GM12878 (cell line): ENCODE measurements around the gene OGA. TPM values are rescaled to one million over a fixed set of nuclear protein-coding genes. Genes with fewer than 3 reads are reported as not detected.

Source experiments
- ATF3 ChIP-seq: IDR thresholded peaks from 2 replicates; pipeline ENCODE4 v1.6.1; 2011; ENCODE audit warnings: low read depth, mild to moderate bottlenecking, low read length, moderate library complexity, borderline replicate concordance; ENCODE audit errors: extremely low read depth
- BHLHE40 ChIP-seq, 2 experiments: fragments of 450-650 bp in 1 of 2; IDR thresholded peaks; 2 replicates each; pipeline ENCODE4 v1.6.1; 2011 to 2017; ENCODE audit warnings: low read depth in 2 of 2, borderline replicate concordance in 1 of 2, improper control_type of control experiment in 1 of 2, low read length in 1 of 2, mild to moderate bottlenecking in 1 of 2
- CTCF ChIP-seq, 3 experiments: IDR thresholded peaks in 2 of 3; conservative IDR thresholded peaks in 1 of 3; 2 replicates each; pipeline ENCODE4 v1.5.1; 2011; ENCODE audit warnings: low read depth in 3 of 3, low read length in 3 of 3, mild to moderate bottlenecking in 3 of 3, control low read depth in 2 of 3, moderate library complexity in 2 of 3, inconsistent platforms in 1 of 3, mixed read lengths in 1 of 3; ENCODE audit not compliant: control insufficient read depth in 2 of 3, insufficient read depth in 1 of 3; ENCODE audit errors: extremely low read depth in 1 of 3
- DPF2 ChIP-seq: fragments of 450-650 bp; IDR thresholded peaks from 2 replicates; pipeline ENCODE4 v1.6.1; 2017; ENCODE audit warnings: mild to moderate bottlenecking
- ESRRA ChIP-seq: IDR thresholded peaks from 2 replicates; pipeline ENCODE4 v1.6.1; 2012; ENCODE audit warnings: mild to moderate bottlenecking, low read length, improper control_type of control experiment
- FOS ChIP-seq: IDR thresholded peaks from 3 replicates; pipeline ENCODE4 v1.6.1; 2011; ENCODE audit warnings: borderline replicate concordance; ENCODE audit not compliant: insufficient read length; ENCODE audit errors: extremely low read depth
- IKZF1 ChIP-seq: fragments of 450-650 bp; conservative IDR thresholded peaks from 2 replicates; pipeline ENCODE4 v1.6.1; 2017; ENCODE audit warnings: antibody characterized with exemption, mild to moderate bottlenecking
- KLF5 ChIP-seq: fragments of 450-650 bp; IDR thresholded peaks from 2 replicates; pipeline ENCODE4 v1.6.1; 2014; ENCODE audit warnings: mild to moderate bottlenecking; ENCODE audit not compliant: partially characterized antibody
- LARP7 ChIP-seq: fragments of 450-650 bp; IDR thresholded peaks from 2 replicates; pipeline ENCODE4 v1.6.1; 2017; ENCODE audit warnings: mild to moderate bottlenecking
- MYC ChIP-seq: IDR thresholded peaks from 2 replicates; pipeline ENCODE4 v1.6.1; 2011; ENCODE audit warnings: mild to moderate bottlenecking, low read length, moderate library complexity, inconsistent platforms; ENCODE audit not compliant: insufficient read depth, insufficient replicate concordance, insufficient read length, severe bottlenecking
- NKRF ChIP-seq: fragments of 450-650 bp; conservative IDR thresholded peaks from 2 replicates; pipeline ENCODE4 v1.6.1; 2017; ENCODE audit warnings: mild to moderate bottlenecking, moderate library complexity
- NR2C1 ChIP-seq: fragments of 450-650 bp; IDR thresholded peaks from 2 replicates; pipeline ENCODE4 v1.6.1; 2017; ENCODE audit warnings: antibody characterized with exemption, mild to moderate bottlenecking, moderate library complexity
- NR2C2 ChIP-seq: IDR thresholded peaks from 2 replicates; pipeline ENCODE4 v1.6.1; 2011; ENCODE audit warnings: borderline replicate concordance, low read depth; ENCODE audit not compliant: control insufficient read depth, insufficient read length
- REST ChIP-seq: IDR thresholded peaks from 2 replicates; pipeline ENCODE4 v1.6.1; 2012; ENCODE audit warnings: mild to moderate bottlenecking, low read depth, low read length
- SMC3 ChIP-seq: IDR thresholded peaks from 2 replicates; pipeline ENCODE4 v1.6.1; 2011; ENCODE audit warnings: low read length, improper control_type of control experiment, borderline replicate concordance
- STAT1 ChIP-seq: fragments of 450-650 bp; conservative IDR thresholded peaks from 2 replicates; pipeline ENCODE4 v1.6.1; 2014; ENCODE audit warnings: antibody characterized with exemption, mild to moderate bottlenecking
- TARDBP ChIP-seq: IDR thresholded peaks from 2 replicates; pipeline ENCODE4 v1.6.1; 2016; ENCODE audit warnings: borderline replicate concordance
- TBL1XR1 ChIP-seq: IDR thresholded peaks from 2 replicates; pipeline ENCODE4 v1.6.1; 2012; ENCODE audit warnings: low read depth, low read length, improper control_type of control experiment
- TCF12 ChIP-seq: IDR thresholded peaks from 2 replicates; pipeline ENCODE4 v1.6.1; 2011; ENCODE audit warnings: low read depth, mild to moderate bottlenecking, low read length
- WRNIP1 ChIP-seq: IDR thresholded peaks from 2 replicates; pipeline ENCODE4 v1.6.1; 2011; ENCODE audit warnings: low read depth, low read length, improper control_type of control experiment, borderline replicate concordance
- polyA plus RNA-seq, 11 experiments: library from polyadenylated mRNA; depleted of rRNA in 4 of 11; unstranded in 6 of 11; stranded (reverse) in 5 of 11; fragments of >200 nt; fragmentation: Nextera tagmentation in 4 of 11; fragmentation: Illumina TruSeq in 1 of 11; extraction: Ambion mirVana in 4 of 11; extraction: Trizol in 1 of 11; gene quantifications; 1 replicate in 1 of 11; 2 replicates in 10 of 11; pipeline versions ENCODE4 v1.2.1 to v1.2.3, GENCODE V29; 2011 to 2016; ENCODE audit warnings: inconsistent platforms in 2 of 11, missing spikeins in 2 of 11, low read depth in 1 of 11
- total RNA-seq, 4 experiments: library from RNA; depleted of rRNA in 3 of 4; stranded (reverse); fragments of >200 nt in 3 of 4; fragmentation: Illumina TruSeq in 1 of 4; extraction: Trizol in 1 of 4; gene quantifications; 2 replicates each; pipeline versions ENCODE4 v1.2.1 to v1.2.3, GENCODE V29; 2013 to 2021

The OGA gene
- total and polyA plus RNA-seq, 10 of the 15 experiments (the other 5 are each of a cell fraction or from before 2014, with no cell fraction given), result 23.0 to 145 (median 85.2) TPM

GRCh38 chr10:101830322-101831168 is 12.3 kb upstream of the OGA start (continued):
- TF ChIP-seq MYC (peak; percentile 95), LARP7 (no peak), KLF5 (peak; percentile 86), TBL1XR1 (peak; percentile 46; the same call in 1 of the 2 replicates), REST (no peak), CTCF (IDR thresholded peaks at IDR 0.05 in 2 of 3, conservative IDR thresholded peaks at IDR 0.05 in 1 of 3; ENCODE audit: control insufficient read depth in 2 of 3, extremely low read depth in 1 of 3, insufficient read depth in 1 of 3, low read depth in 3 of 3, low read length in 3 of 3) (no peak), NR2C1 (no peak), TARDBP (peak; percentile 88; the same call in 1 of the 2 replicates), STAT1 (peak; percentile 80; the same call in 1 of the 2 replicates), WRNIP1 (no peak), NKRF (peak; percentile 77; the same call in 1 of the 2 replicates), ATF3 (no peak), ESRRA (no peak), FOS (no peak), SMC3 (no peak), TCF12 (no peak), BHLHE40 (IDR thresholded peaks at IDR 0.05; ENCODE audit: borderline replicate concordance in 1 of 2, low read depth in 2 of 2, low read length in 1 of 2) (peak; percentile 62 to 92; a peak in 3 of 4 replicates), DPF2 (0 out of 2 replicates have a peak, but pooled peaks have one; percentile 40), IKZF1 (peak; percentile 73), NR2C2 (no peak)
